ENCODE results near the gene CLTC. TPM values are rescaled to one million over a fixed set of nuclear protein-coding genes. Genes with fewer than 3 reads are reported as not detected.

Gene CLTC
- polyA plus RNA-seq, 1 of the 3 experiments (the other 2 are of a cell fraction) = 160 TPM

DNA sequence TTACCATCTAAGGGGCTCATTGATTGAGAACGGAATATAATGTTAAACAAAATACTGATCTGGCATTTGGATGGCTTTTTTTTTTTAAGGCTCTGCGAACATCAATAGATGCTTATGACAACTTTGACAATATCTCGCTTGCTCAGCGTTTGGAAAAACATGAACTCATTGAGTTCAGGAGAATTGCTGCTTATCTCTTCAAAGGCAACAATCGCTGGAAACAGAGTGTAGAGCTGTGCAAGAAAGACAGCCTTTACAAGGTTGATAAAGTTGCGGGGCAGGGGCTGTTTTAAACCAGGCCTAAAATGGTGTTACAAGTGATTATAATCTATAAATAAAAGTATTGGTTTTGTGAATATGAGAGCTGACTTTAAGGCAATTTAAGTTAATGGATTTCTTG is 65.3 kb downstream of the CLTC start:
- Histone ChIP-seq H3F3A (replicated peaks; ENCODE audit: insufficient read depth) (peaks cover 82% of the 10 kb centered on the region), H2AFZ (ENCODE audit: low read depth) (no peak overlapping the region), H3K9me2 (no peaks in the 10 kb centered on the region), H3K9me3 (no peaks in the 10 kb centered on the region), H3K27ac (ENCODE audit: low read depth in 2 of 2, low read length in 1 of 2) (peak overlapping the region in 1 of 2 experiments; percentile 34; a peak in 1 of 4 replicates), H3K79me2 (ENCODE audit: insufficient read depth) (peaks cover 93% of the 10 kb centered on the region), H3K36me3 (replicated peaks in 1 of 2; ENCODE audit: control insufficient read depth in 1 of 2, insufficient read depth in 2 of 2, low read length in 1 of 2) (peaks cover 98 to 100% of the 10 kb centered on the region in 2 experiments), H4K20me1 (ENCODE audit: insufficient read depth) (0 out of 2 replicates have a peak, but pooled peaks cover 19% of the 10 kb centered on the region), H3K4me1 (ENCODE audit: control insufficient read depth in 1 of 2, insufficient read depth in 2 of 2, low read depth in 1 of 2, low read length in 1 of 2) (peaks cover 2 to 5% of the 10 kb centered on the region in 2 experiments), H3K9ac (no peak overlapping the region), H3K27me3 (ENCODE audit: insufficient read depth) (no peaks in the 10 kb centered on the region), H3K4me2 (no peak overlapping the region), H3K4me3 (ENCODE audit: low read depth in 2 of 2, low read length in 1 of 2) (no peak overlapping the region)
- ChIA-PET POLR2A (no interaction called here), CTCF (interaction anchor here (1.0 to 1.6 kb wide), 5 partner anchors 10 to 63 kb away, joined by 3 to 9 read pairs (median 3); partner anchors contain the start of genes PTRH2 and VMP1)
- DNase-seq = no peak
- TF ChIP-seq RAD21 (IDR thresholded peaks at IDR 0.05; ENCODE audit: low read length) (no peak), SMC3 (IDR thresholded peaks at IDR 0.05; ENCODE audit: low read depth, low read length) (no peak), MXI1 (IDR thresholded peaks at IDR 0.05; ENCODE audit: low read depth, low read length) (no peak), TAF1 (IDR thresholded peaks at IDR 0.05; ENCODE audit: borderline replicate concordance, low read depth, low read length) (no peak), MEF2A (IDR thresholded peaks at IDR 0.05; ENCODE audit: borderline replicate concordance, low read depth) (no peak), EP300 (IDR thresholded peaks at IDR 0.05; ENCODE audit: borderline replicate concordance in 1 of 2, low read depth in 1 of 2, low read length in 1 of 2) (no peak), EZH2phosphoT487 (IDR thresholded peaks at IDR 0.05; ENCODE audit: borderline replicate concordance, low read depth) (no peak), GATA2 (CRISPR knock-in tag; IDR thresholded peaks at IDR 0.05) (no peak), GABPA (IDR thresholded peaks at IDR 0.05; ENCODE audit: low read depth) (no peak), CHD2 (IDR thresholded peaks at IDR 0.05; ENCODE audit: low read length, partially characterized antibody) (no peak), FOXM1 (IDR thresholded peaks at IDR 0.05; ENCODE audit: low read depth) (no peak)
- TF ChIP-seq, protein P1, sequence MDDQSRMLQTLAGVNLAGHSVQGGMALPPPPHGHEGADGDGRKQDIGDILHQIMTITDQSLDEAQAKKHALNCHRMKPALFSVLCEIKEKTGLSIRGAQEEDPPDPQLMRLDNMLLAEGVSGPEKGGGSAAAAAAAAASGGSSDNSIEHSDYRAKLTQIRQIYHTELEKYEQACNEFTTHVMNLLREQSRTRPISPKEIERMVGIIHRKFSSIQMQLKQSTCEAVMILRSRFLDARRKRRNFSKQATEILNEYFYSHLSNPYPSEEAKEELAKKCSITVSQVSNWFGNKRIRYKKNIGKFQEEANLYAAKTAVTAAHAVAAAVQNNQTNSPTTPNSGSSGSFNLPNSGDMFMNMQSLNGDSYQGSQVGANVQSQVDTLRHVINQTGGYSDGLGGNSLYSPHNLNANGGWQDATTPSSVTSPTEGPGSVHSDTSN (IDR thresholded peaks at IDR 0.05) = no peak
- WGBS (ENCODE audit: low lambda C conversion rate) = 89% methylated on average over 6 of the region's 6 CpGs

DNA sequence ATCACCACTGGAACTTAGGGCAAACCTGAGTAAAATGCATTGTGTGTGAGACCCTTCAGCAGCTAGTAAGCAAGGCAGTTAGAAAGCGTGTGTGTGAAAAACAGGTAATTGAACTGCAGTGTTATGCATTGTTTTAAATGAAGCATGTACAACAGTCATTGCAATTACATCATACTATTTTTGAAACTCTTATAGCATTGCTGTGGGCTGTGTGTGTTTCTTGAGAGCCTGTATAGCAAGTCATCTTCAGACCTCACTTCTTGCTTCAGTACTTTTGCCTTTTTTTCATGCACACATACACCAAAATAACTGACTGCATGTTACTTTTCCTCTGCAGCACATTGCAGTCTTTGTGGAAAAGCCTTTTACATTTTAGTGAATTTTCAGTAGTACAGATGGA is 68.3 kb downstream of the CLTC start:
- no peak overlapping the region for H3K4me2 ChIP-seq
- WGBS (ENCODE audit: low lambda C conversion rate) = 96% methylated on average over 1 of the region's 1 CpG
- no peaks in the 10 kb centered on the region for H3K27me3 ChIP-seq (ENCODE audit: insufficient read depth)
- H4K20me1 ChIP-seq (ENCODE audit: insufficient read depth) = 0 out of 2 replicates have a peak, but pooled peaks cover 19% of the 10 kb centered on the region
- H3K9me2 ChIP-seq = no peaks in the 10 kb centered on the region
- H3K4me3 ChIP-seq (ENCODE audit: low read depth in 2 of 2, low read length in 1 of 2) = no peak overlapping the region
- CTCF ChIA-PET = interaction anchor here (1.3 to 1.9 kb wide), 5 partner anchors 9 to 65 kb away, joined by 3 to 7 read pairs (median 3); no protein-coding TSS in a partner anchor
- H3F3A ChIP-seq (replicated peaks; ENCODE audit: insufficient read depth) = peaks cover 77% of the 10 kb centered on the region
- POLR2A ChIA-PET = interaction anchor here (1.1 kb wide), 2 partner anchors 9 to 19 kb away, joined by 3 to 6 read pairs; partner anchors contain the start of genes PTRH2 and VMP1
- H3K27ac ChIP-seq (ENCODE audit: low read depth in 2 of 2, low read length in 1 of 2) = peak overlapping the region in 1 of 2 experiments; percentile 6; a peak in 1 of 4 replicates
- no peak for DNase-seq
- H2AFZ ChIP-seq (ENCODE audit: low read depth) = no peak overlapping the region
- no peak overlapping the region for H3K9ac ChIP-seq
- peaks cover 96% of the 10 kb centered on the region for H3K79me2 ChIP-seq (ENCODE audit: insufficient read depth)
- no peaks in the 10 kb centered on the region for H3K9me3 ChIP-seq
- H3K36me3 ChIP-seq (replicated peaks in 1 of 2; ENCODE audit: control insufficient read depth in 1 of 2, insufficient read depth in 2 of 2, low read length in 1 of 2) = peaks cover 84 to 97% of the 10 kb centered on the region in 2 experiments
- H3K4me1 ChIP-seq (ENCODE audit: control insufficient read depth in 1 of 2, insufficient read depth in 2 of 2, low read depth in 1 of 2, low read length in 1 of 2) = peaks cover 0 to 2% of the 10 kb centered on the region in 2 experiments; a peak in 2 of 4 replicates
- TF ChIP-seq GABPA (IDR thresholded peaks at IDR 0.05; ENCODE audit: low read depth) = no peak
- no peak for TF ChIP-seq GATA2 (CRISPR knock-in tag; IDR thresholded peaks at IDR 0.05)
- TF ChIP-seq, protein P2, sequence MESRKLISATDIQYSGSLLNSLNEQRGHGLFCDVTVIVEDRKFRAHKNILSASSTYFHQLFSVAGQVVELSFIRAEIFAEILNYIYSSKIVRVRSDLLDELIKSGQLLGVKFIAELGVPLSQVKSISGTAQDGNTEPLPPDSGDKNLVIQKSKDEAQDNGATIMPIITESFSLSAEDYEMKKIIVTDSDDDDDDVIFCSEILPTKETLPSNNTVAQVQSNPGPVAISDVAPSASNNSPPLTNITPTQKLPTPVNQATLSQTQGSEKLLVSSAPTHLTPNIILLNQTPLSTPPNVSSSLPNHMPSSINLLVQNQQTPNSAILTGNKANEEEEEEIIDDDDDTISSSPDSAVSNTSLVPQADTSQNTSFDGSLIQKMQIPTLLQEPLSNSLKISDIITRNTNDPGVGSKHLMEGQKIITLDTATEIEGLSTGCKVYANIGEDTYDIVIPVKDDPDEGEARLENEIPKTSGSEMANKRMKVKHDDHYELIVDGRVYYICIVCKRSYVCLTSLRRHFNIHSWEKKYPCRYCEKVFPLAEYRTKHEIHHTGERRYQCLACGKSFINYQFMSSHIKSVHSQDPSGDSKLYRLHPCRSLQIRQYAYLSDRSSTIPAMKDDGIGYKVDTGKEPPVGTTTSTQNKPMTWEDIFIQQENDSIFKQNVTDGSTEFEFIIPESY (IDR thresholded peaks at IDR 0.05; ENCODE audit: borderline replicate concordance, low read depth) = no peak
- no peak for TF ChIP-seq MXI1 (IDR thresholded peaks at IDR 0.05; ENCODE audit: low read depth, low read length)
- TF ChIP-seq SMC3 (IDR thresholded peaks at IDR 0.05; ENCODE audit: low read depth, low read length) = no peak
- no peak for TF ChIP-seq FOSL2 (IDR thresholded peaks at IDR 0.05; ENCODE audit: borderline replicate concordance, low read depth)
- TF ChIP-seq, protein P3, sequence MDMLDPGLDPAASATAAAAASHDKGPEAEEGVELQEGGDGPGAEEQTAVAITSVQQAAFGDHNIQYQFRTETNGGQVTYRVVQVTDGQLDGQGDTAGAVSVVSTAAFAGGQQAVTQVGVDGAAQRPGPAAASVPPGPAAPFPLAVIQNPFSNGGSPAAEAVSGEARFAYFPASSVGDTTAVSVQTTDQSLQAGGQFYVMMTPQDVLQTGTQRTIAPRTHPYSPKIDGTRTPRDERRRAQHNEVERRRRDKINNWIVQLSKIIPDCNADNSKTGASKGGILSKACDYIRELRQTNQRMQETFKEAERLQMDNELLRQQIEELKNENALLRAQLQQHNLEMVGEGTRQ (IDR thresholded peaks at IDR 0.05; ENCODE audit: borderline replicate concordance, low read depth, low read length) = no peak
- no peak for TF ChIP-seq YY1 (IDR thresholded peaks at IDR 0.05; ENCODE audit: low read depth)
- TF ChIP-seq EZH2phosphoT487 (IDR thresholded peaks at IDR 0.05; ENCODE audit: borderline replicate concordance, low read depth) = no peak
- no peak for TF ChIP-seq FOXM1 (IDR thresholded peaks at IDR 0.05; ENCODE audit: low read depth)
- no peak for TF ChIP-seq MEF2A (IDR thresholded peaks at IDR 0.05; ENCODE audit: borderline replicate concordance, low read depth)
- TF ChIP-seq, protein P4, sequence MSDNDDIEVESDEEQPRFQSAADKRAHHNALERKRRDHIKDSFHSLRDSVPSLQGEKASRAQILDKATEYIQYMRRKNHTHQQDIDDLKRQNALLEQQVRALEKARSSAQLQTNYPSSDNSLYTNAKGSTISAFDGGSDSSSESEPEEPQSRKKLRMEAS (IDR thresholded peaks at IDR 0.05; ENCODE audit: low read depth) = no peak
- no peak for TF ChIP-seq NRF1 (IDR thresholded peaks at IDR 0.05; ENCODE audit: low read depth, low read length)
- TF ChIP-seq, protein P1 (IDR thresholded peaks at IDR 0.05) = no peak
- TF ChIP-seq TAF1 (IDR thresholded peaks at IDR 0.05; ENCODE audit: borderline replicate concordance, low read depth, low read length) = no peak
- no peak for TF ChIP-seq TCF12 (IDR thresholded peaks at IDR 0.05)

All from SK-N-SH (cell line).